CD8-positive, alpha-beta memory T cell (primary cell): Measurements from ENCODE around the gene GNA12. TPM values are rescaled to one million over a fixed set of nuclear protein-coding genes. Genes with fewer than 3 reads are reported as not detected.
A peak's percentile ranks its signal among the peaks of the same experiment; 100 is the strongest.

Source experiments
- CTCF ChIA-PET: fragments of 350-600 bp; sonication (Branson Sonifier 250); formaldehyde crosslinking; loops from one replicate; lab custom pipeline; 2021; ENCODE audit warnings: antibody characterized with exemption; lab: Charles Lee
- POLR2A ChIA-PET: fragments of 350-600 bp; sonication (Branson Sonifier 250); formaldehyde crosslinking; loops from one replicate; lab custom pipeline; 2021; ENCODE audit warnings: antibody characterized with exemption; lab: Charles Lee
- DNase-seq, 5 donors: peaks; one replicate each; pipeline versions ENCODE4 v3.0.0 to v3.0.0-alpha.2; 2020 to 2022; ENCODE audit warnings: mixed read lengths in 1 of 5
- H3K27ac ChIP-seq: one replicate; pipeline ENCODE4 v1.7.0; 2013; ENCODE audit warnings: low read depth, mild to moderate bottlenecking, low read length, moderate library complexity
- H3K27me3 ChIP-seq: 2 replicates; pipeline ENCODE4 v1.7.0; 2013; ENCODE audit warnings: low read length, mild to moderate bottlenecking; ENCODE audit not compliant: insufficient read depth, poor library complexity, severe bottlenecking
- H3K36me3 ChIP-seq: 2 replicates; pipeline ENCODE4 v1.7.0; 2013; ENCODE audit warnings: mild to moderate bottlenecking, low read length, moderate library complexity; ENCODE audit not compliant: insufficient read depth
- H3K4me1 ChIP-seq: 2 replicates; pipeline ENCODE4 v1.7.0; 2013; ENCODE audit warnings: mild to moderate bottlenecking, low read length, moderate library complexity; ENCODE audit not compliant: insufficient read depth
- H3K4me3 ChIP-seq: 2 replicates; pipeline ENCODE4 v1.7.0; 2013; ENCODE audit warnings: mild to moderate bottlenecking, low read length
- H3K9me3 ChIP-seq: 2 replicates; pipeline ENCODE4 v1.7.0; 2013; ENCODE audit warnings: mild to moderate bottlenecking, low read length
- H3K27ac Mint-ChIP-seq, 8 donors: one replicate each; pipeline ENCODE4 v1.8.0; 2020 to 2021; ENCODE audit warnings: mixed read lengths in 8 of 8, mild to moderate bottlenecking in 6 of 8, inconsistent platforms in 3 of 8, moderate library complexity in 3 of 8
- H3K27me3 Mint-ChIP-seq, 2 donors: one replicate each; pipeline ENCODE4 v1.8.0; 2020 to 2021; ENCODE audit warnings: mixed read lengths in 2 of 2, mild to moderate bottlenecking in 1 of 2, moderate library complexity in 1 of 2
- H3K36me3 Mint-ChIP-seq, 3 donors: one replicate each; pipeline ENCODE4 v1.8.0; 2020 to 2021; ENCODE audit warnings: mixed read lengths in 3 of 3, inconsistent platforms in 1 of 3, mild to moderate bottlenecking in 1 of 3
- H3K4me1 Mint-ChIP-seq, 3 donors: one replicate each; pipeline ENCODE4 v1.8.0; 2020 to 2021; ENCODE audit warnings: mixed read lengths in 3 of 3, inconsistent platforms in 1 of 3, mild to moderate bottlenecking in 1 of 3
- H3K4me3 Mint-ChIP-seq, 7 donors: one replicate each; pipeline ENCODE4 v1.8.0; 2020 to 2021; ENCODE audit warnings: mixed read lengths in 7 of 7, mild to moderate bottlenecking in 6 of 7, moderate library complexity in 4 of 7, inconsistent platforms in 2 of 7
- H3K9me3 Mint-ChIP-seq, 5 donors: one replicate each; pipeline ENCODE4 v1.8.0; 2020 to 2022; ENCODE audit warnings: mixed read lengths in 5 of 5, mild to moderate bottlenecking in 3 of 5, moderate library complexity in 2 of 5, inconsistent platforms in 1 of 5
- polyA plus RNA-seq: library from polyadenylated mRNA; unstranded; fragments of 300-500 nt; fragmentation: Illumina TruSeq; gene quantifications from one replicate; pipeline ENCODE4 v1.2.3, GENCODE V29; 2021
- total RNA-seq, 2 experiments: library from RNA; stranded (reverse); gene quantifications; one replicate each; pipeline ENCODE4 v1.2.3, GENCODE V29; 2021

GNA12 gene
- total and polyA plus RNA-seq, 3 experiments from 2014 or later, result 11.2 to 21.2 (median 20.6) TPM

DNA sequence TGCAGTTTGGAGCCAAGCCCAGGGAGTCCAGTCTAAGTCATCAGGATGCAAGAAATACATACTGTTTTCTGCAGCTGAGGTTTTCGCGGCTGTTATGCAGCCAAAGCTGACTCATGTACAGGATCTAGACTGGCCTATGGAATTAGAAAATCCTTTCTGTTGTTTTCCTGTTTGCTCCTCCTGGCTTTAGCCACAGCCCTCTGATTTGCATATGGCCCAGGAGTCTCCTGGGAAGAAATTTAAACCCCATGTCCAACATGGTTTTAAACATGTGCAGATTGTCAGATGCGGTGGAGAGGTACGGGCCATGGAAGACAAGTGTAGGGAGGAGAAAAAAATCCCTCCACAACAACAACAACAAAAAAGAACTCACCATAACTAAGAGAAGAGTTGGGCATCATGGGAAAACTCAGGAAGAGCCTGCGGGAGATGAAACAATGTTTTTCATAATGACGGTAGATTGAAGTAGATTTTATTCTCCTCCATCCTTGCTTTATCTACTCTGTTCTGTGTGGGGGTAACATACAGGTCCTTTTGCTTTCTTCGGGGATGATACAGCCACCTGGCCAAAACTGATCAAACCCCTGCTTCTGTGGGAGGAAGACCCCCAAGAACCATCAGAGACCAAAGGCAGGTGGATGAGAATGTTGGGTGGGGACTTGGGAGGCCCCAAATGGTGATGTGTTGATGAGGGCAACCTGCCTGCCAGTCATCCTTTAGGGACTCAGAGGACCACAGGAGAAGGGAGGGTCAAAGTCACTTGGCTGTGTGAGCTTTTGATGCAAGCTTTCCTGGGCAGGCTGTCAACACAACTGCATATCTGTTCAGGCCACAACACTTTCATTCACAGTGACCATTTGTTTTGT, 29.8 kb upstream of the GNA12 start:
- H3K4me1 ChIP-seq, result peaks cover 38% of the 10 kb centered on the region
- Mint-ChIP-seq H3K9me3 (no peaks in the 10 kb centered on the region), H3K27me3 (no peaks in the 10 kb centered on the region), H3K4me1 (peaks cover 17 to 24% (median 23%) of the 10 kb centered on the region in 3 donors), H3K36me3 (no peaks in the 10 kb centered on the region), H3K4me3 (no peak overlapping the region), H3K27ac (peak overlapping the region in 2 of 8 donors; percentile 3 to 12)
- no peaks in the 10 kb centered on the region for H3K36me3 ChIP-seq
- ChIA-PET CTCF (interaction anchor here (1.4 kb wide), 1 partner anchor 8 kb away, joined by 4 read pairs; no protein-coding TSS in a partner anchor), POLR2A (no interaction called here)
- H3K4me3 ChIP-seq, result no peak overlapping the region
- DNase-seq, result no peak
- no peak overlapping the region for H3K27ac ChIP-seq
- no peaks in the 10 kb centered on the region for H3K9me3 ChIP-seq
- H3K27me3 ChIP-seq, result no peaks in the 10 kb centered on the region

- Mint-ChIP-seq H3K27me3 (no peaks in the 10 kb centered on the region), H3K9me3 (no peaks in the 10 kb centered on the region), H3K4me3 (no peak overlapping the region), H3K27ac (no peak overlapping the region), H3K4me1 (peaks cover 9 to 16% (median 15%) of the 10 kb centered on the region in 3 donors), H3K36me3 (no peaks in the 10 kb centered on the region)
- H3K4me1 ChIP-seq, result peaks cover 31% of the 10 kb centered on the region
- H3K36me3 ChIP-seq, result no peaks in the 10 kb centered on the region
- no peak for DNase-seq
- no peaks in the 10 kb centered on the region for H3K27me3 ChIP-seq
- H3K27ac ChIP-seq, result no peak overlapping the region
- no peaks in the 10 kb centered on the region for H3K9me3 ChIP-seq
- CTCF ChIA-PET, result no interaction called here
- POLR2A ChIA-PET, result no interaction called here
- no peak overlapping the region for H3K4me3 ChIP-seq
Measured at GRCh38 chr7:2873146-2873545, 29.0 kb upstream of the GNA12 start.

DNA sequence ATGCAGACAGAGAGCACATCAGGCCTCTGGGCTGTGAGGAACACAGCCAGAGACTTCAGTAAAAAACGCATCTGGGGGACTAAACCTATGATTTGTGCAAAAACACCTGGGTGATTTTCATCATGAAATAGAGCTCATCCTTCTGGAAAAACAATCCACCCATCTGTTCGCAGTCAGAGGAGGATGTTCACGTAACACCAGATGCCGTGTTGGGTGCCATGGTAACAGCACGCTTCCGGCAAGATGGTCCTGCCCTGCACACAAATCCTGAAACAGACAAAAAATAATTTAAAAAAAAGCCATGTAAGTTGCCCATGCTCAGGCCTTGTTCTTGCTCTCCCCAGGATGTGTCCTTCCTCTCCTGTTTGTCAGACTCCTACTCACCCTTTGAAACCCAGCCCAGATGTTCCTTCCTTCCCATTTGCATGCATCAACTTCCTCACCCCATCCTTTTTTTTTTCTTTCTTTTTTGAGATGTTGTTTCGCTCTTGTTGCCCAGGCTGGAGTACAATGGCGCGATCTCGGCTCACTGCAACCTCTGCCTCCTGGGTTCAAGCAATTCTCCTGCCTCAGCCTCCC, 28.3 kb upstream of the GNA12 start:
- CTCF ChIA-PET, result no interaction called here
- Mint-ChIP-seq H3K4me1 (peaks cover 8 to 15% (median 14%) of the 10 kb centered on the region in 3 donors), H3K36me3 (no peaks in the 10 kb centered on the region), H3K27me3 (no peaks in the 10 kb centered on the region), H3K27ac (no peak overlapping the region), H3K9me3 (no peaks in the 10 kb centered on the region), H3K4me3 (no peak overlapping the region)
- DNase-seq, result no peak
- POLR2A ChIA-PET, result no interaction called here
- Histone ChIP-seq H3K4me1 (peaks cover 29% of the 10 kb centered on the region), H3K27ac (no peak overlapping the region), H3K36me3 (no peaks in the 10 kb centered on the region), H3K9me3 (no peaks in the 10 kb centered on the region), H3K27me3 (no peaks in the 10 kb centered on the region), H3K4me3 (no peak overlapping the region)

DNA sequence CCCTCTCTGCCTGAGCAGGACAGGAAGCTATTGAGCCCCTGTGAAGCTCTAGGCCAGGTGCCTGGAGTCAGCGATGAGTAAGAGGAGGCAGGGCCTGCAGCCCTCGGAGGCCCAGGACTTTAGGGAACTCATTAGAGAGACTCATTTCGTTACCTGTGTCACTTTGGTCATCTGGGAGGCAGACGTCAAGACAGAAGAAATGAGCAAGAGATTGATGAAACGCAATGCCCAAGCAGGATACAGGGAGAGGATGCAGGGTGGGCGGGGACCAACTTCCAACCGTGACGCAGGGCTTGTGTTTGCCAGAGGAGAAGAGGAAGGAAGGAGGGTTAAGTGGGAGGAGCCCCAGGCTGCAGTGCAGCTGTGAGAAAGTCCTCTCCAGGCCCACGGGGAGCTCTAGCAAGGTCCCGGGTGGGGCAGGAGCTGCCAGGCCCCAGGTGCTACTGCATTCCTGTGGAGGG, 26.4 kb upstream of the GNA12 start:
- peaks cover 8 to 15% (median 14%) of the 10 kb centered on the region in 3 donors for H3K4me1 Mint-ChIP-seq
- POLR2A ChIA-PET, result no interaction called here

GRCh38 chr7:2869981-2870380, 25.9 kb upstream of the GNA12 start:
- POLR2A ChIA-PET, result no interaction called here
- Mint-ChIP-seq H3K36me3 (no peaks in the 10 kb centered on the region), H3K27me3 (no peaks in the 10 kb centered on the region), H3K4me1 (peaks cover 9 to 16% (median 16%) of the 10 kb centered on the region in 3 donors), H3K9me3 (no peaks in the 10 kb centered on the region), H3K27ac (peak overlapping the region in 1 of 8 donors; percentile 77), H3K4me3 (peak overlapping the region in 3 of 7 donors; percentile 48 to 83 (median 67))
- peak overlapping the region; percentile 38 for H3K4me3 ChIP-seq
- no peaks in the 10 kb centered on the region for H3K9me3 ChIP-seq
- no peak for DNase-seq
- H3K27ac ChIP-seq, result no peak overlapping the region
- CTCF ChIA-PET, result no interaction called here
- no peaks in the 10 kb centered on the region for H3K36me3 ChIP-seq
- no peaks in the 10 kb centered on the region for H3K27me3 ChIP-seq
- peaks cover 29% of the 10 kb centered on the region for H3K4me1 ChIP-seq

More for the DNA sequence above, 26.4 kb upstream of the GNA12 start:
- peaks cover 29% of the 10 kb centered on the region for H3K4me1 ChIP-seq
- no peaks in the 10 kb centered on the region for H3K27me3 Mint-ChIP-seq
- H3K9me3 Mint-ChIP-seq, result no peaks in the 10 kb centered on the region
- H3K4me3 ChIP-seq, result peak overlapping the region; percentile 38
- no peak overlapping the region for H3K27ac ChIP-seq
- peak in 1 of 5 donors; percentile 10 for DNase-seq
- H3K9me3 ChIP-seq, result no peaks in the 10 kb centered on the region
- CTCF ChIA-PET, result no interaction called here
- peak overlapping the region in 5 of 8 donors; percentile 15 to 77 (median 67) for H3K27ac Mint-ChIP-seq
- H3K27me3 ChIP-seq, result no peaks in the 10 kb centered on the region
- H3K4me3 Mint-ChIP-seq, result peak overlapping the region in 6 of 7 donors; percentile 29 to 83 (median 60)
- H3K36me3 Mint-ChIP-seq, result no peaks in the 10 kb centered on the region
- H3K36me3 ChIP-seq, result no peaks in the 10 kb centered on the region

DNA sequence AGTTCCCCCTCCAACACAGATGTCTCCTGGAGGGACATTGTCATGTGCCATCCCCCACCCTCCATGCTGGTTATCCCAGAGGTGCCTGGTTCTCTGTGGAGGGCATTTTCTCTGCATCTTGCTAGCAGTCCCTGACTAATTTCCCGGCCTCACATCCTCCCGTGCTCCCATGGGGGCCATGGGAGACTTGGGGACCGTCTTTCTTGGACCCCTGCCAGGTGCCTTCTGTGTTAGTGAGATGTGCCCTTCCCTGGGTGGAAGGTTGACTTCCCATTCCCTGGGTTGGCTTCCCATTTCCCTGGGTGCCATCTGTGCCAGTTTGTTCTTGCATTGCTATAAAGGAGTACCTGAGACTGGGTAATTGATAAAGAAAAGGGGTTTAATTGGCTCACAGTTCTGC, 22.5 kb upstream of the GNA12 start:
- Histone ChIP-seq H3K36me3 (no peaks in the 10 kb centered on the region), H3K27me3 (no peaks in the 10 kb centered on the region), H3K4me3 (no peak overlapping the region), H3K4me1 (peaks cover 41% of the 10 kb centered on the region), H3K27ac (no peak overlapping the region), H3K9me3 (no peaks in the 10 kb centered on the region)
- Mint-ChIP-seq H3K4me3 (no peak overlapping the region), H3K4me1 (peaks cover 34 to 41% (median 39%) of the 10 kb centered on the region in 3 donors), H3K9me3 (no peaks in the 10 kb centered on the region), H3K27ac (no peak overlapping the region), H3K36me3 (no peaks in the 10 kb centered on the region), H3K27me3 (peaks cover 0 to 2% of the 10 kb centered on the region in 2 donors)
- ChIA-PET CTCF (interaction anchor here (1.4 to 2.6 kb wide), 3 partner anchors 157 to 1026 kb away, joined by 3 to 17 read pairs (median 7); no protein-coding TSS in a partner anchor), POLR2A (no interaction called here)
- DNase-seq, result no peak

DNA sequence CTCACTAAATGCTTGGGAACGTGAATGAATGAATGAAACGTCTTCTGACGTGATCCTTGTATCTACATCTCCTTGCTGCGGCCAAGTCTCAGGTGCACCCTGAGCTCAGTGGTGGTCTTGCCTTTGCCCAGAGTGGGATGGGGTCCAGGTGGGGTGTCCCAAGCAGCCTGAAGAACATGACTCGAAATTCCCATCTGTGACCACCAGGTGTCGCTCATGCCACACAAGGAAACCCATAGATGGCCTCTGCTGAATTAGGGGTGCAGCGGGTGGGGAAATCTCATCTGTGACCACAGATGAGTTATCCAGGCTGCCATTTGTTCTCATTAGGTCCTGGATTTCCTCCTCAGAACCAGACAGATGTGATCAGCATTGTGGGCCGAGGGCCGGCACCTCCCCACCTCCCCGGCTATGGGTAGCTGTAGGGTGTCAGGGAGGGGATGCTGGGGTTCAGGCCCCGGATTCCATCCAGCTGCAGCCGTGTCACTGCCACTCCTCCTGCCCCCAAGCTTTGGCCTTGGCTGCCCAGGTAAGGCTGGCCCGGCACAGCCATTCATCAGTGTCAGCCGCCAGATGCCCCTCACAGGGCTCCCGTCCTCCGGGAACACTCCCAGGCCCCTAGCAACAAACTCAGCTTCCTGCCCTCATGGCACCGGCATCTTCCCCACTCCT, 21.0 kb upstream of the GNA12 start:
- Mint-ChIP-seq H3K27me3 (peaks cover 0 to 2% of the 10 kb centered on the region in 2 donors), H3K27ac (peak overlapping the region in 7 of 8 donors; percentile 31 to 94 (median 76)), H3K36me3 (no peaks in the 10 kb centered on the region), H3K9me3 (no peaks in the 10 kb centered on the region), H3K4me1 (peaks cover 26 to 33% (median 32%) of the 10 kb centered on the region in 3 donors), H3K4me3 (peak overlapping the region; percentile 3 to 82 (median 60))
- Histone ChIP-seq H3K27ac (no peak overlapping the region), H3K27me3 (no peaks in the 10 kb centered on the region), H3K36me3 (no peaks in the 10 kb centered on the region), H3K9me3 (no peaks in the 10 kb centered on the region), H3K4me3 (no peak overlapping the region), H3K4me1 (peaks cover 27% of the 10 kb centered on the region)
- peak; percentile 61 to 80 (median 67) for DNase-seq
- POLR2A ChIA-PET, result no interaction called here
- CTCF ChIA-PET, result interaction anchor here (0.8 to 2.9 kb wide), 33 partner anchors 9 to 1034 kb away, joined by 3 to 20 read pairs (median 4); no protein-coding TSS in a partner anchor
